ENCODE measurements around the gene ITPR2.

DNA sequence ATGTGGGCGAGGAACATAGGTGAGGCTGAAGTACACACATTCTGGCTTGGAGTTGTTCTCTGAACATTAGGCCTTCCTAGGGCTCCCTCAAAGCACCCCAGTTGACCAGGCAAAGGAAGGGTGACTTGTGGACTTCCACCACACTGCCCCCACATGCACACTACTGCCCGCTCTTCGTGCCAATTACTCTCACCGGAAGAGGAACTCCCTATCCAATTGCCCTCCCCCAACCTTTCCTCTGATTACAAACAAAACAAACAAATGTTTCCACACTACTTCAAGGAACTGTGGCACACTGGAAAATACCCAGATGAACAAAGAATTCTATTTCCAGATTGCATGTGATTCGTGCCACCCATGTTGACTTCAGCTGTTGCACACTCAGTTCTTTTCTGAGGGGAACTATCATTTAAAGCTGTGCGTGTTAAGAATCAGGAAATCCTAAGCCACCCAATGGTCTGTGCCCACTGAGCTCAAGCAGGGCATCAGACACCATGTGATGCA, 498.3 kb downstream of the ITPR2 start:
- TF ChIP-seq, protein P1, sequence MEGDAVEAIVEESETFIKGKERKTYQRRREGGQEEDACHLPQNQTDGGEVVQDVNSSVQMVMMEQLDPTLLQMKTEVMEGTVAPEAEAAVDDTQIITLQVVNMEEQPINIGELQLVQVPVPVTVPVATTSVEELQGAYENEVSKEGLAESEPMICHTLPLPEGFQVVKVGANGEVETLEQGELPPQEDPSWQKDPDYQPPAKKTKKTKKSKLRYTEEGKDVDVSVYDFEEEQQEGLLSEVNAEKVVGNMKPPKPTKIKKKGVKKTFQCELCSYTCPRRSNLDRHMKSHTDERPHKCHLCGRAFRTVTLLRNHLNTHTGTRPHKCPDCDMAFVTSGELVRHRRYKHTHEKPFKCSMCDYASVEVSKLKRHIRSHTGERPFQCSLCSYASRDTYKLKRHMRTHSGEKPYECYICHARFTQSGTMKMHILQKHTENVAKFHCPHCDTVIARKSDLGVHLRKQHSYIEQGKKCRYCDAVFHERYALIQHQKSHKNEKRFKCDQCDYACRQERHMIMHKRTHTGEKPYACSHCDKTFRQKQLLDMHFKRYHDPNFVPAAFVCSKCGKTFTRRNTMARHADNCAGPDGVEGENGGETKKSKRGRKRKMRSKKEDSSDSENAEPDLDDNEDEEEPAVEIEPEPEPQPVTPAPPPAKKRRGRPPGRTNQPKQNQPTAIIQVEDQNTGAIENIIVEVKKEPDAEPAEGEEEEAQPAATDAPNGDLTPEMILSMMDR (IDR thresholded peaks at IDR 0.05) = no peak
- TF ChIP-seq POLR2A (IDR thresholded peaks at IDR 0.05) (no peak), POLR2AphosphoS5 (IDR thresholded peaks at IDR 0.05; ENCODE audit: insufficient read depth in 1 of 2, low read depth in 1 of 2) (no peak)
